Loucy (cell line): ENCODE results near the gene SGMS1.

Source experiments
- H2AFZ ChIP-seq: fragments of 200-600 bp; sonication (generic); 2 replicates; pipeline ENCODE4 v1.6.0; 2016; ENCODE audit warnings: antibody characterized with exemption, mild to moderate bottlenecking, low read length, moderate library complexity
- H3F3A ChIP-seq: fragments of 200-600 bp; 2 replicates; pipeline ENCODE4 v1.6.0; 2016; ENCODE audit warnings: antibody characterized with exemption, low read depth, mild to moderate bottlenecking
- H3K27me3 ChIP-seq: fragments of 200-600 bp; sonication (generic); 2 replicates; pipeline ENCODE4 v1.6.1; 2014; ENCODE audit warnings: low read length, mild to moderate bottlenecking; ENCODE audit not compliant: insufficient read depth, poor library complexity, severe bottlenecking
- H3K36me3 ChIP-seq: fragments of 200-600 bp; sonication (generic); 2 replicates; pipeline ENCODE4 v1.6.1; 2016; ENCODE audit warnings: low read length; ENCODE audit not compliant: insufficient read depth
- H3K4me1 ChIP-seq: fragments of 200-600 bp; sonication (generic); 2 replicates; pipeline ENCODE4 v1.5.1; 2014; ENCODE audit warnings: low read length, mild to moderate bottlenecking; ENCODE audit not compliant: insufficient read depth, poor library complexity, severe bottlenecking
- H3K4me2 ChIP-seq: fragments of 200-600 bp; sonication (generic); 2 replicates; pipeline ENCODE4 v1.6.0; 2014; ENCODE audit warnings: antibody characterized with exemption, low read length, low read depth, mild to moderate bottlenecking; ENCODE audit not compliant: poor library complexity, severe bottlenecking
- H3K4me3 ChIP-seq: fragments of 200-600 bp; sonication (generic); 2 replicates; pipeline ENCODE4 v1.5.1; 2014; ENCODE audit warnings: low read length, mild to moderate bottlenecking, mixed read lengths; ENCODE audit not compliant: poor library complexity, severe bottlenecking
- H3K79me2 ChIP-seq: fragments of 200-600 bp; sonication (generic); 2 replicates; pipeline ENCODE4 v1.6.1; 2014; ENCODE audit warnings: low read length; ENCODE audit not compliant: insufficient read depth
- H3K9ac ChIP-seq: fragments of 200-600 bp; sonication (generic); 2 replicates; pipeline ENCODE4 v1.6.0; 2014; ENCODE audit warnings: mild to moderate bottlenecking, low read depth, low read length, moderate library complexity; ENCODE audit not compliant: poor library complexity, severe bottlenecking
- H3K9me2 ChIP-seq: fragments of 200-600 bp; sonication (generic); replicated peaks from 2 replicates; pipeline ENCODE4 v1.6.1; 2016; ENCODE audit warnings: low read depth, low read length, mixed read lengths
- H3K9me3 ChIP-seq: fragments of 200-600 bp; sonication (generic); 2 replicates; pipeline ENCODE4 v1.6.1; 2014; ENCODE audit warnings: mild to moderate bottlenecking, antibody characterized with exemption, low read length, low read depth; ENCODE audit not compliant: insufficient read depth
- H4K20me1 ChIP-seq: fragments of 200-600 bp; sonication (generic); 2 replicates; pipeline ENCODE4 v1.6.0; 2014; ENCODE audit warnings: antibody characterized with exemption, low read length, mild to moderate bottlenecking; ENCODE audit not compliant: insufficient read depth, poor library complexity, severe bottlenecking
- EZH2phosphoT487 ChIP-seq: fragments of 200-600 bp; IDR thresholded peaks from 2 replicates; pipeline ENCODE4 v1.6.1; 2018; ENCODE audit warnings: antibody characterized with exemption, mild to moderate bottlenecking, moderate library complexity, borderline replicate concordance
- TF ChIP-seq, protein P1 (sequence below): fragments of 200-600 bp; sonication (generic); conservative IDR thresholded peaks from 2 replicates; pipeline ENCODE4 v1.5.1; 2014; ENCODE audit warnings: mild to moderate bottlenecking, antibody characterized with exemption, low read length

The SGMS1 gene

GRCh38 chr10:50600831-50601477, 22.8 kb downstream of the SGMS1 start:
- no peaks in the 10 kb centered on the region for H3K9me2 ChIP-seq
- no peaks in the 10 kb centered on the region for H3F3A ChIP-seq
- peak overlapping the region; percentile 13 for H3K4me3 ChIP-seq
- H3K9me3 ChIP-seq = no peaks in the 10 kb centered on the region
- TF ChIP-seq, protein P1, sequence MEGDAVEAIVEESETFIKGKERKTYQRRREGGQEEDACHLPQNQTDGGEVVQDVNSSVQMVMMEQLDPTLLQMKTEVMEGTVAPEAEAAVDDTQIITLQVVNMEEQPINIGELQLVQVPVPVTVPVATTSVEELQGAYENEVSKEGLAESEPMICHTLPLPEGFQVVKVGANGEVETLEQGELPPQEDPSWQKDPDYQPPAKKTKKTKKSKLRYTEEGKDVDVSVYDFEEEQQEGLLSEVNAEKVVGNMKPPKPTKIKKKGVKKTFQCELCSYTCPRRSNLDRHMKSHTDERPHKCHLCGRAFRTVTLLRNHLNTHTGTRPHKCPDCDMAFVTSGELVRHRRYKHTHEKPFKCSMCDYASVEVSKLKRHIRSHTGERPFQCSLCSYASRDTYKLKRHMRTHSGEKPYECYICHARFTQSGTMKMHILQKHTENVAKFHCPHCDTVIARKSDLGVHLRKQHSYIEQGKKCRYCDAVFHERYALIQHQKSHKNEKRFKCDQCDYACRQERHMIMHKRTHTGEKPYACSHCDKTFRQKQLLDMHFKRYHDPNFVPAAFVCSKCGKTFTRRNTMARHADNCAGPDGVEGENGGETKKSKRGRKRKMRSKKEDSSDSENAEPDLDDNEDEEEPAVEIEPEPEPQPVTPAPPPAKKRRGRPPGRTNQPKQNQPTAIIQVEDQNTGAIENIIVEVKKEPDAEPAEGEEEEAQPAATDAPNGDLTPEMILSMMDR = no peak
- TF ChIP-seq EZH2phosphoT487 = no peak
- H4K20me1 ChIP-seq = no peaks in the 10 kb centered on the region
- 0 out of 2 replicates have a peak, but pooled peaks cover 4% of the 10 kb centered on the region for H3K79me2 ChIP-seq
- H2AFZ ChIP-seq = no peak overlapping the region
- peak overlapping the region; percentile 44 for H3K4me2 ChIP-seq
- peaks cover 61% of the 10 kb centered on the region for H3K4me1 ChIP-seq
- H3K9ac ChIP-seq = no peak overlapping the region
- H3K27me3 ChIP-seq = no peaks in the 10 kb centered on the region
- H3K36me3 ChIP-seq = no peaks in the 10 kb centered on the region

DNA sequence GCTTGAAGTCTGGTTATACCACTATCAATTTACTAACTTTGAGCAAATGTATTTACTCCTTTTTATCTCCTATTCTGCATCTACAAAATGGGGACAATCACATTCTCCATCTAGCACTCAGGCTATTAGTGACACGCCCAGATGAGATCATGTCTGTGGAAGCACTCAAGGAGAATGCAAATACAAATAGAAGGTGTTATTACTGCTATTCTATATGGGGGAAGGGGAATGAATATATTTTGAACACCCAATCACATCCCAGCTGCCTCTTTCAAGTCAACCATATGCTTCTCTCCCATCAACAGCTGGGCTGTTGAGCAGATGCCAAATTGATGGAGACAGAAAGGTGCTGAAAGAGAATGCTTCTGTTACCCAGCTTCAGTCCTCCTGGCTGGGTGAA, 23.5 kb downstream of the SGMS1 start:
- no peak overlapping the region for H3K9ac ChIP-seq

DNA sequence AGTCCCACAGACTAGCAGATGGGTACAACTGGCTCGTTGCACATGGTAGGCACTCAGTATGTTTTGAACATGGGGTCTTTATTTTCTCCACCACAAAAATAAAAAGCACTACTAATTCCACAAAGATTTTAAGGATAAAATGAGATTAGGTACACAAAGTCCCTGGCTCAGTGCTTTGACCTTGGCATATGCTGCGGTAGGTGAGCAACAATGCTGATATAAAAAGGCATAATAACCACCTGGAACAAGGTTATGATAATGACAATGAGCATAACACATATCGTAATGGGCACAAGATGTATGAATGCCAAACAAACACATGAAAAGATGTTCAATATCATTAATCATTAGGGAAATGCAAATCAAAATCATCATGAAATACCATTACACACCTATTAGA, 26.9 kb downstream of the SGMS1 start:
- Histone ChIP-seq H3K4me1 (peaks cover 20% of the 10 kb centered on the region), H3K9ac (no peak overlapping the region), H4K20me1 (no peaks in the 10 kb centered on the region), H3K36me3 (no peaks in the 10 kb centered on the region), H3K27me3 (no peaks in the 10 kb centered on the region), H3K9me2 (no peaks in the 10 kb centered on the region), H3F3A (no peaks in the 10 kb centered on the region), H3K4me2 (no peak overlapping the region), H3K4me3 (no peak overlapping the region), H3K79me2 (no peaks in the 10 kb centered on the region), H3K9me3 (no peaks in the 10 kb centered on the region), H2AFZ (no peak overlapping the region)
- no peak for TF ChIP-seq EZH2phosphoT487
- TF ChIP-seq, protein P1 = no peak

More for the DNA sequence above, 23.5 kb downstream of the SGMS1 start:
- H3K4me3 ChIP-seq = no peak overlapping the region
- peak overlapping the region; percentile 44 for H3K4me2 ChIP-seq
- H3K4me1 ChIP-seq = peaks cover 54% of the 10 kb centered on the region
- H2AFZ ChIP-seq = no peak overlapping the region
- H3K9me2 ChIP-seq = no peaks in the 10 kb centered on the region
- H3K79me2 ChIP-seq = 0 out of 2 replicates have a peak, but pooled peaks cover 4% of the 10 kb centered on the region
- no peak for TF ChIP-seq EZH2phosphoT487
- TF ChIP-seq, protein P1 = no peak
- no peaks in the 10 kb centered on the region for H3K27me3 ChIP-seq
- H3K36me3 ChIP-seq = no peaks in the 10 kb centered on the region
- H3F3A ChIP-seq = no peaks in the 10 kb centered on the region
- H3K9me3 ChIP-seq = no peaks in the 10 kb centered on the region
- no peaks in the 10 kb centered on the region for H4K20me1 ChIP-seq
